ENCODE measurements around the gene NOTO. TPM values are rescaled to one million over a fixed set of nuclear protein-coding genes. Genes with fewer than 3 reads are reported as not detected.
A peak's percentile ranks its signal among the peaks of the same experiment; 100 is the strongest.

NOTO gene
- total and polyA plus RNA-seq, 2 donors from 2014 or later, result not detected

DNA sequence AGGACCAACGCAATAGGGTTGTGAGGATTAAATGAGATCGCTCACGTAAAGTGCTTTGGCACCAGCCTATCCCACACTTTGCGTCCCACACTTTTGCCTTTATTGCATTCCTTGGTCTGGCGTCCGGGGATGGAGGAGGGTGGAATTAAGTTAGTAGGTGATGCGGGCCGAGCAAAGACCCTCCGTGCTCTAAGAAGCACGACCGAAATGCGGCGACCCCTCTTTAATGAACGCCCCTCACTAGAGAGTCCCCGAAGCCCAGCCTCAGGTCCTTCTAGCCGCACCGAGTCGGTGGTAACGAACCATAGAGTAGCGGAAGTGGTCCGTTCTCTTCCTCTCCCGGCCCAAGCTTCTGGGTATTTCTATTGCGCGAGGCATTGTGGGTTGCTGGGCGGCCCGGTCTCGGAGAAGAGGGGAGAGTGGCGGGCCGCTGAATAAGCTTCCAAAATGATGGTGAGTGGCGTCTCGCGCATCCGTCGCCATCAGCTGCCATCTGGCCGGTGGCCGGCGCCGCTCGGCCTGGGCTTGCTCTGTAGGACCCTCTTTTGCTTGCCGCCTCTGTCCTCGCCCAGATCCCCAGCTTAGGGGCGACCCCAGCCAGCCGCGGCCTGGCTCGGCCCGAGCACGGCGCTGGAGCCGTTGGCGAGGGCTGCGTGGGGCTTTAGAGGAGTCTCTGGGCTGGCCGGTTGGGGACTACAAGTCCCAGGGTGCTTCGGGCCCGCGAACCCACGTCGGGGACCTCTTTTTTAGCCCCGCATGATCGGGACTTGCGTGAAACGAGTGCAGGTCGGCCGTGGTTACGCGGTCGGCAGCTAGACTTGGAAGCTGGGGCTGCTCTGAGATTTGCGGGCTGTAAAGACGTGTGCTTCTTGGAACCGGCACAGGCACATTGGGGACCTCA, 31.8 kb downstream of the NOTO start, which contains the start of gene CCT7:
Gene CCT7, plus strand, starts transcription at position 377 of the 901 bp plus-strand sequence. Its CDS starts 71 bp downstream, at position 448.
- TF ChIP-seq, protein P1, sequence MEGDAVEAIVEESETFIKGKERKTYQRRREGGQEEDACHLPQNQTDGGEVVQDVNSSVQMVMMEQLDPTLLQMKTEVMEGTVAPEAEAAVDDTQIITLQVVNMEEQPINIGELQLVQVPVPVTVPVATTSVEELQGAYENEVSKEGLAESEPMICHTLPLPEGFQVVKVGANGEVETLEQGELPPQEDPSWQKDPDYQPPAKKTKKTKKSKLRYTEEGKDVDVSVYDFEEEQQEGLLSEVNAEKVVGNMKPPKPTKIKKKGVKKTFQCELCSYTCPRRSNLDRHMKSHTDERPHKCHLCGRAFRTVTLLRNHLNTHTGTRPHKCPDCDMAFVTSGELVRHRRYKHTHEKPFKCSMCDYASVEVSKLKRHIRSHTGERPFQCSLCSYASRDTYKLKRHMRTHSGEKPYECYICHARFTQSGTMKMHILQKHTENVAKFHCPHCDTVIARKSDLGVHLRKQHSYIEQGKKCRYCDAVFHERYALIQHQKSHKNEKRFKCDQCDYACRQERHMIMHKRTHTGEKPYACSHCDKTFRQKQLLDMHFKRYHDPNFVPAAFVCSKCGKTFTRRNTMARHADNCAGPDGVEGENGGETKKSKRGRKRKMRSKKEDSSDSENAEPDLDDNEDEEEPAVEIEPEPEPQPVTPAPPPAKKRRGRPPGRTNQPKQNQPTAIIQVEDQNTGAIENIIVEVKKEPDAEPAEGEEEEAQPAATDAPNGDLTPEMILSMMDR (IDR thresholded peaks at IDR 0.05; ENCODE audit: borderline replicate concordance, extremely low read depth, insufficient read depth), result no peak
- no peaks in the 10 kb centered on the region for H3K9me3 ChIP-seq (ENCODE audit: control insufficient read depth in 2 of 3, insufficient read depth in 1 of 3, low read length in 3 of 3)
- no peaks in the 10 kb centered on the region for H3K27me3 ChIP-seq (ENCODE audit: control insufficient read depth, insufficient read depth, low read length)
- DNase-seq, result peak; percentile 91 to 97 (median 94)
- peak within 1 kb of the TSS; percentile 89 to 90 for H3K27ac ChIP-seq (ENCODE audit: low read depth in 2 of 2, low read length in 2 of 2)
- peak within 1 kb of the TSS; percentile 85 to 96 (median 87) for H3K9ac ChIP-seq (ENCODE audit: low read length in 3 of 3)
- H3K4me1 ChIP-seq (ENCODE audit: control insufficient read depth in 2 of 3, insufficient read depth in 2 of 3, low read depth in 1 of 3, low read length in 3 of 3), result peaks cover 6 to 20% (median 11%) of the 10 kb centered on the region in 3 donors
- peaks cover 0 to 15% (median 2%) of the 10 kb centered on the region in 3 donors for H3K36me3 ChIP-seq (ENCODE audit: control insufficient read depth in 2 of 3, insufficient read depth in 3 of 3, low read length in 3 of 3)
- intact Hi-C loops (cut with DNase I), result no loop called here
- FAIRE-seq, result no peak
- H3K4me3 ChIP-seq (ENCODE audit: low read length in 3 of 3), result peak within 1 kb of the TSS; percentile 93 to 98 (median 98)

DNA sequence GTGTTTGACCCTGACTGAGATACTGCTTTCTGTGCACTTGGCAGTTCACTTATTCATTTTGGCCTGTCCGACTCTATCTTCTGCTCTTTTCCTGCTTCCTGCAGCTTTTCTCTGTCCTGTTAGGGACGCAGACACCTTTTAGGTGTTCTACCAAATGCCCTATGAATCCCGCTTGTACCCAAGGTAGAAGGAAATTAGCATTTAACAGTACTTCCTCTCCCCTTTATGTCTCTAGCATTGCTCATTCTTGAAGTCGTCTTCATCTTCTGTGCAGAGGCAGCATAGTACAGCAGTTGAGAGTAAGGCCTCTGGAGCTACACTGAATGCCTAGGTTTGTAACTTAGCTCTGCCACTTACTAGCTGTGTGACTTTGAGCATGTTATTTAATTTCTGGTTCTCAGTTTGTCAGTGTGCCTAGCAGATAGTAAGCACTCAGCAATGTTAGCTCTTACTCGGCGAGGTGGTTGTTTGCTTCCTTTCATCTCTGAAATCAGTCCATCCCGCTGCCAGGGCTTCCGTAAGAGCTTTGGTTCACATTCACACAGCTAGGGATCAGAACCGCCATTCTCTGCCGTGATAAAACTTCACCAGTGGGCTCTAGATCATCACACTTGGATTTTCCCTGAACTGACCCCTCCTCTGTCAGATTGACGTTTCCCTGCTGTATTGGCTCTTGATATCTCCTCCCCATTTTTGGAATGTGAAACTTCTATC, 33.1 kb downstream of the NOTO start:
- Histone ChIP-seq H3K27me3 (ENCODE audit: control insufficient read depth, insufficient read depth, low read length) (no peaks in the 10 kb centered on the region), H3K4me3 (ENCODE audit: low read length in 3 of 3) (peak overlapping the region; percentile 93 to 98 (median 98)), H3K9ac (ENCODE audit: low read length in 3 of 3) (peak overlapping the region; percentile 71 to 72 (median 72)), H3K36me3 (ENCODE audit: control insufficient read depth in 2 of 3, insufficient read depth in 3 of 3, low read length in 3 of 3) (peaks cover 0 to 9% (median 2%) of the 10 kb centered on the region in 3 donors), H3K4me1 (ENCODE audit: control insufficient read depth in 2 of 3, insufficient read depth in 2 of 3, low read depth in 1 of 3, low read length in 3 of 3) (peaks cover 6 to 20% (median 11%) of the 10 kb centered on the region in 3 donors), H3K9me3 (ENCODE audit: control insufficient read depth in 2 of 3, insufficient read depth in 1 of 3, low read length in 3 of 3) (no peaks in the 10 kb centered on the region), H3K27ac (ENCODE audit: low read depth in 2 of 2, low read length in 2 of 2) (no peak overlapping the region)
- TF ChIP-seq, protein P1 (IDR thresholded peaks at IDR 0.05; ENCODE audit: borderline replicate concordance, extremely low read depth, insufficient read depth), result no peak
- no peak for FAIRE-seq
- no peak for DNase-seq
- intact Hi-C loops (cut with DNase I), result no loop called here

DNA sequence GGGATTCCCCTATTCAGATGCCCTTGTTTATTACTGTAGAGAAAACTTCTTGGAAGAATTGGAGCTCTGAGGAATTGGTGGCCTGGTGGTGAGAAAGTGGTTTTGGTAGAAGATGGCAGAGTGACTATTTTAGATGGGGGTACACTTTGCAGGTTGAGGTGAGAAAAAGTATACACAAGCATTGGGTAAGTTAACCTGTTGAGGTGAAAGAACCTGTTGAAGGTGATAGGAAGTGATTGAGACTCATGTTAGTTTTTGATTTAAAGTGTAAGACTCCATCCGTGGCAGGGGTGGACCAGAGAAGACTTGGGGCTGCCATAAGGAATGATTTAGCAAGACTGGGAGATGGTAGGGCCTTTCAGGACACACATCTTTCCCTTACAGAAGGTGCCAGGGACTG, 34.8 kb downstream of the NOTO start:
- peaks cover 6 to 20% (median 10%) of the 10 kb centered on the region in 3 donors for H3K4me1 ChIP-seq (ENCODE audit: control insufficient read depth in 2 of 3, insufficient read depth in 2 of 3, low read depth in 1 of 3, low read length in 3 of 3)

More for the DNA sequence above, 34.8 kb downstream of the NOTO start:
- TF ChIP-seq, protein P1 (IDR thresholded peaks at IDR 0.05; ENCODE audit: borderline replicate concordance, extremely low read depth, insufficient read depth), result no peak
- H3K9me3 ChIP-seq (ENCODE audit: control insufficient read depth in 2 of 3, insufficient read depth in 1 of 3, low read length in 3 of 3), result no peaks in the 10 kb centered on the region
- no peak overlapping the region for H3K27ac ChIP-seq (ENCODE audit: low read depth in 2 of 2, low read length in 2 of 2)
- H3K27me3 ChIP-seq (ENCODE audit: control insufficient read depth, insufficient read depth, low read length), result no peaks in the 10 kb centered on the region
- FAIRE-seq, result no peak
- peaks cover 0 to 9% (median 5%) of the 10 kb centered on the region in 3 donors for H3K36me3 ChIP-seq (ENCODE audit: control insufficient read depth in 2 of 3, insufficient read depth in 3 of 3, low read length in 3 of 3)
- intact Hi-C loops (cut with DNase I), result no loop called here
- H3K4me3 ChIP-seq (ENCODE audit: low read length in 3 of 3), result no peak overlapping the region
- H3K9ac ChIP-seq (ENCODE audit: low read length in 3 of 3), result no peak overlapping the region
- no peak for DNase-seq

All from kidney (tissue), 14 donors.